ENCODE results near the gene ATP10A.
"Not testable (repeated sequence)": the region's sequence is repeated elsewhere in the genome, so short reads cannot be mapped to it uniquely, and the experiment has no call there.

DNA sequence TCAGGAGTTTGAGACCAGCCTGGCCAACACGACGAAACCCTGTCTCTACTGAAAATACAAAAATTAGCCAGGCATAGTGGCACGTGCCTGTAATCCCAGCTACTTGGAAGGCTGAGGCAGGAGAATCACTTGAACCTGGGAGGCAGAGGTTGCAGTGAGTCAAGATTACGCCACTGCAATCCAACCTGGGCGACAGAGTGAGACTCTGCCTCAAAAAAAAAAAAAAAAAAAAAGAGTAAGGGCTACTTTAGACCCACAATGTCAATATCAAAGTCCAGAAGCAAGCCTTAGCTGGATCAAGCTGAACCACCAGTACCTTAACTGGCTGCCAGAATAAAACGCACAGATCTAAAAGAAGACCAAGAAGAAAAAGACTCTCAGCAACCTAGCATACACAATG lies 17.8 kb upstream of the ATP10A start:
- not testable (repeated sequence) for TF ChIP-seq TAF1 (IDR thresholded peaks at IDR 0.05; ENCODE audit: control insufficient read depth, extremely low read depth, insufficient read depth, low read length, severe bottlenecking); PREB (CRISPR knock-in tag; IDR thresholded peaks at IDR 0.05); ZFP1 (CRISPR knock-in tag; IDR thresholded peaks at IDR 0.05); ETV6 (IDR thresholded peaks at IDR 0.05; ENCODE audit: borderline replicate concordance in 1 of 2, low read depth in 2 of 2, low read length in 1 of 2); ETV6 (CRISPR knock-in tag; IDR thresholded peaks at IDR 0.05; ENCODE audit: borderline replicate concordance); MTA1 (IDR thresholded peaks at IDR 0.05; ENCODE audit: borderline replicate concordance); POLR2A (conservative IDR thresholded peaks at IDR 0.05); PTTG1 (tag; IDR thresholded peaks at IDR 0.05; ENCODE audit: low read depth); BHLHE40 (IDR thresholded peaks at IDR 0.05; ENCODE audit: low read length); NR2F6 (CRISPR knock-in tag; IDR thresholded peaks at IDR 0.05); KDM4B (IDR thresholded peaks at IDR 0.05; ENCODE audit: borderline replicate concordance in 2 of 2, low read depth in 1 of 2); ELF1 (tag; IDR thresholded peaks at IDR 0.05); NFRKB (IDR thresholded peaks at IDR 0.05; ENCODE audit: low read depth); CTCF (IDR thresholded peaks at IDR 0.05 in 2 of 3, conservative IDR thresholded peaks at IDR 0.05 in 1 of 3; ENCODE audit: insufficient read depth in 2 of 3, low read depth in 1 of 3, low read length in 3 of 3)
